Neuronal stem cell (in vitro differentiated cells): ENCODE measurements around the gene KCTD7.
"Not testable (repeated sequence)": the region's sequence is repeated elsewhere in the genome, so short reads cannot be mapped to it uniquely, and the experiment has no call there.

Experiments used
- DNase-seq: peaks from one replicate; pipeline ENCODE4 v3.0.0-alpha.2; 2013; ENCODE audit warnings: low spot score
- H2AFZ ChIP-seq: one replicate; pipeline ENCODE4 v1.6.1; 2013; ENCODE audit warnings: mild to moderate bottlenecking, low read length, inconsistent platforms
- H2AK5ac ChIP-seq: 2 replicates; pipeline ENCODE4 v1.6.1; 2013; ENCODE audit warnings: low read depth, mild to moderate bottlenecking, inconsistent platforms, low read length, moderate library complexity, mixed read lengths
- H2BK120ac ChIP-seq: 2 replicates; pipeline ENCODE4 v1.6.1; 2013; ENCODE audit warnings: low read depth, mild to moderate bottlenecking, inconsistent platforms, low read length, moderate library complexity, mixed read lengths
- H2BK12ac ChIP-seq: one replicate; pipeline ENCODE4 v1.6.1; 2013; ENCODE audit warnings: low read length, inconsistent platforms
- H2BK15ac ChIP-seq: 2 replicates; pipeline ENCODE4 v1.6.1; 2013; ENCODE audit warnings: mild to moderate bottlenecking, low read length, inconsistent platforms, mixed read lengths
- H2BK5ac ChIP-seq: one replicate; pipeline ENCODE4 v1.6.1; 2013; ENCODE audit warnings: inconsistent platforms, mild to moderate bottlenecking, low read length, moderate library complexity
- H3K14ac ChIP-seq: one replicate; pipeline ENCODE4 v1.6.1; 2013; ENCODE audit warnings: low read length, inconsistent platforms
- H3K18ac ChIP-seq: 2 replicates; pipeline ENCODE4 v1.6.1; 2013; ENCODE audit warnings: low read length, inconsistent platforms
- H3K23ac ChIP-seq: 2 replicates; pipeline ENCODE4 v1.6.1; 2013; ENCODE audit warnings: low read depth, mild to moderate bottlenecking, mixed read lengths, low read length, inconsistent platforms; ENCODE audit not compliant: poor library complexity
- H3K27ac ChIP-seq: replicated peaks from 3 replicates; pipeline ENCODE4 v1.5.1; 2013; ENCODE audit warnings: low read length, inconsistent platforms
- H3K27me3 ChIP-seq, 3 experiments: 2 replicates each; pipeline ENCODE4 v1.6.1; 2013; ENCODE audit warnings: low read length in 3 of 3, mild to moderate bottlenecking in 2 of 3, inconsistent platforms in 1 of 3, low read depth in 1 of 3, mixed read lengths in 1 of 3, moderate library complexity in 1 of 3; ENCODE audit not compliant: control insufficient read depth in 3 of 3, insufficient read depth in 3 of 3
- H3K36me3 ChIP-seq, 2 donors: replicated peaks in 1 of 2; 2 replicates each; pipeline ENCODE4 v1.6.1; 2013; ENCODE audit warnings: low read length in 2 of 2; ENCODE audit not compliant: control insufficient read depth in 2 of 2, insufficient read depth in 2 of 2
- H3K4ac ChIP-seq: 2 replicates; pipeline ENCODE4 v1.6.1; 2013; ENCODE audit warnings: inconsistent platforms, mild to moderate bottlenecking, low read length, moderate library complexity
- H3K4me1 ChIP-seq, 2 donors: 1 replicate in 1 of 2; 2 replicates in 1 of 2; pipeline ENCODE4 v1.6.1; 2013; ENCODE audit warnings: low read length in 2 of 2, low read depth in 1 of 2; ENCODE audit not compliant: control insufficient read depth in 2 of 2, insufficient read depth in 1 of 2
- H3K4me2 ChIP-seq: one replicate; pipeline ENCODE4 v1.6.1; 2013; ENCODE audit warnings: mild to moderate bottlenecking, low read length, inconsistent platforms; ENCODE audit not compliant: insufficient read depth, poor library complexity, severe bottlenecking
- H3K4me3 ChIP-seq, 2 donors: 2 replicates each; pipeline ENCODE4 v1.5.1; 2013; ENCODE audit warnings: low read length in 2 of 2, mild to moderate bottlenecking in 2 of 2, inconsistent platforms in 1 of 2, moderate library complexity in 1 of 2
- H3K79me1 ChIP-seq: one replicate; pipeline ENCODE4 v1.6.1; 2013; ENCODE audit warnings: low read depth, mild to moderate bottlenecking, inconsistent platforms, low read length, moderate library complexity
- H3K9ac ChIP-seq: one replicate; pipeline ENCODE4 v1.6.1; 2013; ENCODE audit warnings: mild to moderate bottlenecking, low read depth, low read length, inconsistent platforms; ENCODE audit not compliant: poor library complexity
- H3K9me3 ChIP-seq, 2 donors: replicated peaks in 1 of 2; 2 replicates each; pipeline versions ENCODE3 to v1.6.1; 2013; ENCODE audit warnings: low read length in 2 of 2, mild to moderate bottlenecking in 2 of 2, inconsistent platforms in 1 of 2, low read depth in 1 of 2, mixed read lengths in 1 of 2, moderate library complexity in 1 of 2; ENCODE audit not compliant: control insufficient read depth in 2 of 2, insufficient read depth in 1 of 2
- H4K8ac ChIP-seq: one replicate; pipeline ENCODE4 v1.6.1; 2013; ENCODE audit warnings: low read depth, mild to moderate bottlenecking, inconsistent platforms, low read length, moderate library complexity
- H4K91ac ChIP-seq: one replicate; pipeline ENCODE4 v1.6.1; 2013; ENCODE audit warnings: low read length, low read depth, mild to moderate bottlenecking, inconsistent platforms; ENCODE audit not compliant: poor library complexity
- WGBS, 2 donors: extraction: QIAGEN DNeasy Blood & Tissue Kit; methylation state at CpG; one replicate each; pipeline ENCODE4 v1.1.7; 2013; ENCODE audit warnings: missing lambda C conversion rate in 2 of 2, mixed read lengths in 1 of 2; ENCODE audit not compliant: insufficient read length in 2 of 2, insufficient replicate concordance in 1 of 2; ENCODE audit errors: extremely low coverage in 2 of 2; 5-methylcytosine and 5-hydroxymethylcytosine counted together

Gene KCTD7

GRCh38 chr7:66655826-66656485, 27.3 kb downstream of the KCTD7 start:
- not testable (repeated sequence) for H3K14ac ChIP-seq, H2BK15ac ChIP-seq, H3K23ac ChIP-seq, H2AK5ac ChIP-seq, H2BK120ac ChIP-seq, H2BK5ac ChIP-seq, H3K9ac ChIP-seq, H3K9me3 ChIP-seq, H4K8ac ChIP-seq, H3K27me3 ChIP-seq, H3K18ac ChIP-seq, H2BK12ac ChIP-seq, DNase-seq, H4K91ac ChIP-seq, H3K4me2 ChIP-seq, H3K4ac ChIP-seq, H3K27ac ChIP-seq, H3K4me1 ChIP-seq, H2AFZ ChIP-seq
- Histone ChIP-seq H3K36me3 (peaks cover 0 to 11% of the 10 kb centered on the region in 2 donors), H3K79me1 (peaks cover 11% of the 10 kb centered on the region), H3K4me3 (peak overlapping the region in 1 of 2 donors; percentile 81)
- no CpG with 5 or more reads among the region's 11 CpGs for WGBS, 2 donors

GRCh38 chr7:66657798-66658197, 29.1 kb downstream of the KCTD7 start:
- no peak overlapping the region for H3K9ac ChIP-seq
- no peak overlapping the region for H2BK12ac ChIP-seq
- peaks cover 0 to 2% (median 0%) of the 10 kb centered on the region in 3 experiments for H3K27me3 ChIP-seq
- no peak overlapping the region for H3K18ac ChIP-seq
- no peak overlapping the region for H2BK120ac ChIP-seq
- no peak overlapping the region for H3K4me2 ChIP-seq
- H4K91ac ChIP-seq = no peak overlapping the region
- no peak overlapping the region for H2BK15ac ChIP-seq
- no peak overlapping the region for H3K27ac ChIP-seq
- H3K23ac ChIP-seq = no peak overlapping the region
- peaks cover 16% of the 10 kb centered on the region for H3K79me1 ChIP-seq
- H3K4me1 ChIP-seq = peaks cover 0 to 7% of the 10 kb centered on the region in 2 donors
- H4K8ac ChIP-seq = no peak overlapping the region
- peaks cover 5 to 6% of the 10 kb centered on the region in 2 donors for H3K9me3 ChIP-seq
- no peak overlapping the region for H2BK5ac ChIP-seq
- H3K36me3 ChIP-seq = peaks cover 3 to 17% of the 10 kb centered on the region in 2 donors
- DNase-seq = no peak
- H3K14ac ChIP-seq = no peak overlapping the region
- no peak overlapping the region for H2AK5ac ChIP-seq
- H3K4ac ChIP-seq = no peak overlapping the region
- no peak overlapping the region for H2AFZ ChIP-seq
- WGBS, 2 donors = no CpG with 5 or more reads among the region's 2 CpGs
- no peak overlapping the region for H3K4me3 ChIP-seq

- H2AK5ac ChIP-seq = no peak overlapping the region
- no peak overlapping the region for H3K23ac ChIP-seq
- H3K4me3 ChIP-seq = peak overlapping the region in 1 of 2 donors; percentile 25
- H2BK120ac ChIP-seq = no peak overlapping the region
- peak overlapping the region; percentile 16 for H2BK12ac ChIP-seq
- peaks cover 6 to 7% of the 10 kb centered on the region in 2 donors for H3K9me3 ChIP-seq
- peak overlapping the region; percentile 53 for H3K18ac ChIP-seq
- peak overlapping the region; percentile 74 for H3K9ac ChIP-seq
- no CpG with 5 or more reads among the region's 16 CpGs for WGBS, 2 donors
- peak overlapping the region; percentile 47 for H3K14ac ChIP-seq
- no peak overlapping the region for H2AFZ ChIP-seq
- DNase-seq = no peak
- H3K27me3 ChIP-seq = peaks cover 0 to 2% (median 0%) of the 10 kb centered on the region in 3 experiments
- H2BK5ac ChIP-seq = no peak overlapping the region
- no peak overlapping the region for H3K4ac ChIP-seq
- no peak overlapping the region for H3K27ac ChIP-seq
- no peak overlapping the region for H2BK15ac ChIP-seq
- H4K8ac ChIP-seq = no peak overlapping the region
- peak overlapping the region; percentile 56 for H4K91ac ChIP-seq
- H3K79me1 ChIP-seq = peaks cover 16% of the 10 kb centered on the region
- peaks cover 0 to 2% of the 10 kb centered on the region in 2 donors for H3K4me1 ChIP-seq
- H3K36me3 ChIP-seq = peaks cover 3 to 15% of the 10 kb centered on the region in 2 donors
- H3K4me2 ChIP-seq = no peak overlapping the region
Observed at GRCh38 chr7:66662646-66663264, 34.1 kb downstream of the KCTD7 start.

GRCh38 chr7:66664590-66665293, 36.1 kb downstream of the KCTD7 start:
- Histone ChIP-seq H3K23ac (no peak overlapping the region), H3K27ac (no peak overlapping the region), H3K4me1 (peaks cover 0 to 2% of the 10 kb centered on the region in 2 donors), H2BK120ac (no peak overlapping the region), H2BK15ac (no peak overlapping the region), H3K18ac (no peak overlapping the region), H3K4ac (no peak overlapping the region), H3K4me2 (no peak overlapping the region), H3K9me3 (peaks cover 6 to 7% of the 10 kb centered on the region in 2 donors), H3K9ac (no peak overlapping the region), H3K36me3 (peaks cover 3 to 30% of the 10 kb centered on the region in 2 donors), H2AK5ac (no peak overlapping the region), H3K14ac (peak overlapping the region; percentile 8), H3K79me1 (peaks cover 17% of the 10 kb centered on the region), H4K91ac (no peak overlapping the region), H3K4me3 (no peak overlapping the region), H4K8ac (no peak overlapping the region), H2BK12ac (no peak overlapping the region), H2AFZ (no peak overlapping the region), H2BK5ac (no peak overlapping the region), H3K27me3 (peaks cover 0 to 2% (median 0%) of the 10 kb centered on the region in 3 experiments)
- no CpG with 5 or more reads among the region's 24 CpGs for WGBS, 2 donors
- no peak for DNase-seq
